Urothelium cell line (cell line): ENCODE results near the gene THADA.
"Not testable (repeated sequence)": the region's sequence is repeated elsewhere in the genome, so short reads cannot be mapped to it uniquely, and the experiment has no call there.

ENCODE experiments used
- DNase-seq: peaks from one replicate; pipeline ENCODE4 v3.0.0; 2011; ENCODE audit warnings: low spot score, mixed read lengths
- FAIRE-seq: peaks from 2 replicates; lab custom pipeline; 2011; peaks lifted over from hg19 to GRCh38; lab: Jason Lieb, UNC

The THADA gene

DNA sequence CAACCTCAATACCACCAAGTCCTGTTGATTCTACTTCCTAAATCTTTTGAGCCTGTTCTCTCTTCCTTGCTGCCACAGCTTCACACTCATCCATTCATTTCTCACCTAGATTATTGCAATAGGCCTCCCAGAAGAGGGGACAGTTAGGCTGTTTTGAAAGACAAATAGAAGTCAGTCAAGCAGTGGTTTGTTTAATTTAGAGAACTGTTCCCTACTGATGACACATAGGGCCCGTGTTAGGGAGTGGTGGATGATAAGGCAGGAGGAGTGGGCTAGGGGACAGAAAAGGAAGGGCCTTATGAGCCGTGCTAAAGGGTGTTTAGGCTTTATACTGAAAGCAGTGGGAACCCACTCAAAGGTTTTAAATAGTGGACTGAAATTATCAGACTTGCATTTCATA, 309.9 kb downstream of the THADA start:
- FAIRE-seq, result no peak
- DNase-seq, result no peak

DNA sequence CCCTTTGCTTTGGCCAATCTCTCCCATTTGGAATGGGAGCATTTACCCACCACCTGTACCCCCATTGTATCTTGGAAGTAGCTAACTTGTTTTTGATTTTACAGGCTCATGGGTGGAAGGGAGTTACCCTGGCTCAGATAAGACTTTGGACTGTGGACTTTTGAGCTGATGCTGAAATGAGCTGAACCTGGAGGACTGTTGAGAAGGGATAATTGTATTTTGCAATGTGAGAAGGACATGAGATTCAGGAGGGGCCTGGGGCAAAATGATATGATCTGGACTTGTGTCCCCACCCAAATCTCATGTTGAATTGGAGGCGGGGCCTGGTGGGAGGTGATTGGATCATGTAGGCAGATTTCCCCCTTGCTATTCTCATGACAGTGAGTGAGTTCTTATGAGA, 310.9 kb downstream of the THADA start:
- no peak for FAIRE-seq

GRCh38 chr2:43284347-43284746, 311.5 kb downstream of the THADA start:
- FAIRE-seq, DNase-seq: not testable (repeated sequence)

More for the DNA sequence above, 310.9 kb downstream of the THADA start:
- no peak for DNase-seq

- DNase-seq (no peak), FAIRE-seq (no peak)
These were observed 314.8 kb downstream of the THADA start for GRCh38 chr2:43280994-43281393.

DNA sequence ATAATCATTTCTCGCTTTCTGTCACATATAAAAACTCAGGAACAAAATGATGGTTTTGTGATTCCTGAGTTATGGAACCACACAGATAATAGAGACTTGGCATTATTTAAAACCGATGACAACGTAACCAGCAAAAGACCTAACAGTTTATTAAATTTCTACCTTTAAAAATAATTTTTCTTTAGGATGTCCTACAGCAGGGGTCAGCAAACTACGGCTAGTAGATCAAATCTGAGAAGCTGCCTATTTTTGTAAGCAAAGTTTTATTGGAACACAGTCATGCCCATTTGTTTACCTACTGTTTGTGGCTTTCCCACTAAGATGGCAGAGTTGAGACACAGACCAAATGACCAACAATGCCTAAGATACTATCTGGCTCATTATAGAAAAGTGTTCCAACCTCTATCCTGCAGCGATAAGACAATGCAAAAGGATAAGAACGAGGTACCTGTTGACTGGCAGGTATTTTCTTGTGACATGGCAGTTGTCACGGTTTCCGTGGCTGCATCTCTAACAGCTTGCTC, 316.5 kb downstream of the THADA start:
- DNase-seq, result no peak
- FAIRE-seq, result no peak

GRCh38 chr2:43278564-43279220, 317.1 kb downstream of the THADA start:
- FAIRE-seq, result no peak
- no peak for DNase-seq

GRCh38 chr2:43276962-43277391, 318.9 kb downstream of the THADA start:
- peak; percentile 48 for DNase-seq
- no peak for FAIRE-seq

DNA sequence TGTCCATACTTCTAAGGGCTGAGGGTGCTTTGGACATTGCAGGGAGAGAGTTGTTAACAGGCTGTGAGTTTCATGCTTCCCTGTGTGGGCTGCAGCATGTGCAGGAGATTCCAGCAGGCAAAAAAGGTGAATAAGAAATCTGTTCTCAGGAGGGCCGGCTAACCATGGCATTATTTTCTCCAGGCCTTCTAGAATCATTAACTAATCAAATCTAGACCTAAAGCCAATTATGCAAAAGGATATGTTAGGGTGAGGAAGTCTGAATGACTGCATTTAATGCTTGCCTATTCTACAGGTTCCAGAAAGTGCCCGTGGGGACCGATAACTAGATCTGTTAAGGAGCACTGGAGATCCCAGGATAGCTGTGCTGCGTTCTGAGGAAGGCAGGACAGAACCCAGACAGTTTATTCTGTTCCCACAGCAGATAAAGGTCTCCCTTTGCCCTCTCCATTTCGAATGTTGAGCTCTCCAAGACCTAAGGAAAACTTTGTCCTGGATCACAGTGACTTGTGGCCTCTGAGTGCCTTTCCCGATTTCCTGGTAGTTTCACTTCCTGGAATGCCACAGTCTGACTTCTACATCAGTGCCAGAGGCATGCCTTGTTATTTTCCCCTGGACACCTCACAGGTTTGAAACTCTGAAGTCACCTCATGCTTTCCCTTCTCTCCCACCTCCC, 319.4 kb downstream of the THADA start:
- FAIRE-seq (no peak), DNase-seq (no peak)

- DNase-seq (no peak), FAIRE-seq (no peak)
These were observed 321.1 kb downstream of the THADA start for GRCh38 chr2:43274721-43275120.

DNA sequence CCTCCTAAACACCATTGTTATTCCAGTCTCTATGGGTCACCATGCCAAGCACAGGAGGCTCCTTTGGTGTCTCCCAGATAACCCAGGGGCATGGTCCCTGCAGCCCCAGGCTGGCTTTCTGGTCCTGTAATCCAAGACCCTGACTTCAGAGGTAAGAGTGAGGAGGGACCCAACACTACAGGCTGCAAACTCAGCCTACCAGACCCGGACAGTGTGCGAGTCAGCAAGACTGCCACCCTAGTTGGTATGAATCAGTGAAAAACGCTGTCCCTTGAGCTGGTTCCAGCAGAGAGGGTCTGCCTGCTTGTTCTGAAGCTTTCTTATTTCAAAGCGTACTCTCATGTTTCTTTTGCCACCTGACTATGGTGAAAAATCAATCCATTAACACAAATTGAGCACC, 321.8 kb downstream of the THADA start:
- FAIRE-seq (no peak), DNase-seq (no peak)

- FAIRE-seq, result no peak
- no peak for DNase-seq
These were observed 322.3 kb downstream of the THADA start for GRCh38 chr2:43273529-43273928.

- DNase-seq (no peak), FAIRE-seq (no peak)
These were observed 324.8 kb downstream of the THADA start for GRCh38 chr2:43270930-43271615.

GRCh38 chr2:43270461-43270860, 325.4 kb downstream of the THADA start:
- FAIRE-seq (no peak), DNase-seq (no peak)

DNA sequence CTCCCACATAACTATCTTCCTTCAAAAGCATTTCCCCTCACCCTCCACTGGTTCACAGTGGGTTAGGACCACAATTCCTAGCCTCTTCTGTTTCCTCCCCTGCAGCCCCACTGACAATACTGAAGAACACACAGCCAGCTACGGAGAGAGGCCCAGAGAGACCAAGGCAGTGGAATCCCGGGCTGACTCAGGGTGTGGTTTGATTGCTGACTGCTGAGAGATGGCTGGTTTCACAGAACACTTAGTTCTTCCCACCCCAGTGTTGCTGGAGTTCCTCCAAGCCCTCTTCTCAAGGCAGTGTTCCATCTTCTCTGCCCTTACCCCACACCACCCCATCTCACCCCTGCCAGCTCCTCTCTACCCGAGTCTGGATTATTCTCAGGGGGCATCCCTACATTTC, 326.1 kb downstream of the THADA start:
- FAIRE-seq, result no peak
- no peak for DNase-seq

- DNase-seq (no peak), FAIRE-seq (no peak)
These were observed 326.7 kb downstream of the THADA start for GRCh38 chr2:43269074-43269572.

- FAIRE-seq (no peak), DNase-seq (no peak)
These were observed 327.5 kb downstream of the THADA start for GRCh38 chr2:43268066-43268953.

DNA sequence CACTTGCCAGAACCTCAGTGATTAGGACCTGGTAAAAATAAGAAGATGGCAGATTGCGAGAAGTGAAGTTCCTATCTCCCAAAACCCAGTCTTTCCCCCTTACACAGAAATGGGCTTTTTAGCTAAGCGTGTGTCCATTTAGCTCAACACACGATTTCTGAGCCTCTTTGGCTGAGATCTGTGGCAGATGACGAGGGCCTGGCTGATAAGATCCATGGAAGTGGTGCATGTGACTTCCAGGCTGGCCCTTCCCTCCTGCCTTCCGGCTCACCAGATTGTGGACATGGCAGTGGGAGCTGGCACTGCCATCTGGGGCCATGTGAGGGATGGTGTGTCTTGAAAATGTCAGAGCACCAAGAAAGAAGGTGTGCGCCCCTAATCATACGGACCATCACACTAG, 328.5 kb downstream of the THADA start:
- FAIRE-seq (no peak), DNase-seq (no peak)

DNA sequence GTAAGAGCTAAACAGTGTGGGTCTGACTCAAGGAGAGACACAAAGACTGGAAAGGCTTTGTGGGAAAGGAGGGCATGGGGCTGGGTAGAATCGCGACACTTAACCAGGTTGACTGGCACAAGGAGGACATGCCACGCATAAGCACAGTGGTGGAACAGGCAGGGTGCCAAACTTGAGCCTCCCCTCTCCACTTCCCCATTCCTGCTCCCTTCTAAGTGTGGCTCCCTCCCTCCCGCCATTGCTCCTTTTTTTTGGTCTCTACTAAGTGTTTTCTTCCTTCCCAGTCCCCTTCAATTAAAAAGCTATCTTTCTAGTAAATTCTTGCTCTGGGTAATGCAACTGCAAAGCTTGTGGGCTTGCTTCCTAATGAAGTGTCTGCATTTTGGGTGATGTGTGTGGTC, 329.1 kb downstream of the THADA start:
- no peak for FAIRE-seq
- DNase-seq, result no peak

GRCh38 chr2:43265421-43265820, 330.4 kb downstream of the THADA start:
- DNase-seq (no peak), FAIRE-seq (no peak)

GRCh38 chr2:43265001-43265400, 330.8 kb downstream of the THADA start:
- DNase-seq (no peak), FAIRE-seq (no peak)

GRCh38 chr2:43262951-43263350, 332.9 kb downstream of the THADA start:
- DNase-seq, result no peak
- no peak for FAIRE-seq
